Measurements from ENCODE around the gene SMARCC1. TPM values are rescaled to one million over a fixed set of nuclear protein-coding genes. Genes with fewer than 3 reads are reported as not detected.

The SMARCC1 gene
- total and polyA plus RNA-seq, 2 of the 4 experiments (the other 2 are of a cell fraction), result 18.6 to 39.6 TPM

DNA sequence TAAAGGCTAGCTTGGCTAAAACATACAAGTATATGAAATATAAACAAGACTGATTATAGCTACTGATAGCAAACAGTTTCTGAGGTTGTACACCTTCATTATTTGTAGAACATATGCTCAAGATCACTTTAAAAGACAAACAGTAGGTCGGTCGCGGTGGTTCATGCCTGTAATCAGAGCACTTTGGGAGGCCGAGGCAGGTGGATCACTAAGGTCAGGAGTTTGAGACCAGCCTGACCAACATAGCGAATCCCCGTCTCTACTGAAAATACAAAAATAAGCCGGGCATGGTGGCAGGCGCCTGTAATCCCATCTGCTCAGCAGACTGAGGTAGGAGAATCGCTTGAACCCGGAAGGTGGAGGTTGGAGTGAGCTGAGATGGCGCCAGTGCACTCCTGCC is 80.3 kb downstream of the SMARCC1 start:
- no peak overlapping the region for H3K23ac ChIP-seq (ENCODE audit: low read depth, low read length)
- H3K4me2 ChIP-seq (ENCODE audit: low read depth, low read length), result no peak overlapping the region
- H4K91ac ChIP-seq (ENCODE audit: insufficient read depth, low read depth, low read length), result no peak overlapping the region
- no peaks in the 10 kb centered on the region for H3K9me3 ChIP-seq (ENCODE audit: control insufficient read depth, insufficient read depth, low read length)
- 91% methylated on average over 5 of the region's 11 CpGs; no CpG with 5 or more reads in 1 of the 2 experiments for WGBS, 2 experiments (ENCODE audit: extremely low coverage in 2 of 2, insufficient read length in 1 of 2)
- no peak overlapping the region for H2BK15ac ChIP-seq (ENCODE audit: low read depth, low read length)
- no peak overlapping the region for H4K5ac ChIP-seq (ENCODE audit: low read depth, low read length)
- no peak overlapping the region for H3K4ac ChIP-seq (ENCODE audit: low read depth, low read length)
- ChIA-PET CTCF (no interaction called here), POLR2A (ENCODE audit: unreplicated experiment) (no interaction called here)
- peaks cover 4% of the 10 kb centered on the region for H3K9me1 ChIP-seq (ENCODE audit: insufficient read depth, low read length)
- ATAC-seq (ENCODE audit: low read depth), result no peak
- dilution Hi-C loops (cut with HindIII; ENCODE audit: low sequenced_read_pairs, unreplicated experiment) (no loop called here), in situ Hi-C loops (cut with MboI; ENCODE audit: low sequenced_read_pairs) (no loop called here), intact Hi-C loops (cut with micrococcal nuclease) (loop anchor here (10.0 kb wide), 1 partner anchor 67 kb away; no protein-coding TSS in a partner anchor)
- no peak overlapping the region for H2BK5ac ChIP-seq (ENCODE audit: low read depth, low read length, poor library complexity, severe bottlenecking)
- H3K18ac ChIP-seq (ENCODE audit: low read depth, low read length), result no peak overlapping the region
- peaks cover 6 to 25% of the 10 kb centered on the region in 2 experiments; a peak in 3 of 4 replicates for H3K79me1 ChIP-seq (ENCODE audit: low read depth in 1 of 2, low read length in 2 of 2)
- DNase-seq, result no peak
- no peak overlapping the region for H2AK5ac ChIP-seq (ENCODE audit: low read depth, low read length)
- no peak overlapping the region for H3K27ac ChIP-seq (ENCODE audit: insufficient read depth, low read length)
- no peak overlapping the region for H2BK120ac ChIP-seq (ENCODE audit: low read depth, low read length)
- H3K4me3 ChIP-seq (ENCODE audit: insufficient read depth, low read depth, low read length), result no peak overlapping the region
- H2AFZ ChIP-seq (replicated peaks; ENCODE audit: low read length, poor library complexity), result no peak overlapping the region
- no peaks in the 10 kb centered on the region for H3K4me1 ChIP-seq (ENCODE audit: control insufficient read depth, insufficient read depth, low read length)
- TF ChIP-seq RCOR1 (IDR thresholded peaks at IDR 0.05; ENCODE audit: insufficient replicate concordance, low read length) (no peak), NFE2L2 (IDR thresholded peaks at IDR 0.05; ENCODE audit: low read depth, low read length) (no peak), RAD21 (IDR thresholded peaks at IDR 0.05; ENCODE audit: low read length) (no peak), CEBPB (IDR thresholded peaks at IDR 0.05; ENCODE audit: low read depth, low read length) (no peak), RFX5 (IDR thresholded peaks at IDR 0.05; ENCODE audit: low read depth, low read length) (no peak), FOS (IDR thresholded peaks at IDR 0.05; ENCODE audit: low read depth, low read length) (no peak), CHD1 (IDR thresholded peaks at IDR 0.05; ENCODE audit: low read depth, low read length) (no peak), SMC3 (IDR thresholded peaks at IDR 0.05; ENCODE audit: low read depth, low read length) (no peak), MAZ (IDR thresholded peaks at IDR 0.05; ENCODE audit: borderline replicate concordance, low read depth, low read length) (no peak), POLR2A (IDR thresholded peaks at IDR 0.05; ENCODE audit: low read depth, low read length) (no peak), BHLHE40 (IDR thresholded peaks at IDR 0.05; ENCODE audit: low read depth, low read length) (no peak), MAFK (IDR thresholded peaks at IDR 0.05; ENCODE audit: low read depth, low read length) (no peak)
- TF ChIP-seq, protein P1, sequence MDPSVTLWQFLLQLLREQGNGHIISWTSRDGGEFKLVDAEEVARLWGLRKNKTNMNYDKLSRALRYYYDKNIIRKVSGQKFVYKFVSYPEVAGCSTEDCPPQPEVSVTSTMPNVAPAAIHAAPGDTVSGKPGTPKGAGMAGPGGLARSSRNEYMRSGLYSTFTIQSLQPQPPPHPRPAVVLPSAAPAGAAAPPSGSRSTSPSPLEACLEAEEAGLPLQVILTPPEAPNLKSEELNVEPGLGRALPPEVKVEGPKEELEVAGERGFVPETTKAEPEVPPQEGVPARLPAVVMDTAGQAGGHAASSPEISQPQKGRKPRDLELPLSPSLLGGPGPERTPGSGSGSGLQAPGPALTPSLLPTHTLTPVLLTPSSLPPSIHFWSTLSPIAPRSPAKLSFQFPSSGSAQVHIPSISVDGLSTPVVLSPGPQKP (IDR thresholded peaks at IDR 0.05; ENCODE audit: borderline replicate concordance, low read depth, low read length), result no peak
- TF ChIP-seq, protein P2, sequence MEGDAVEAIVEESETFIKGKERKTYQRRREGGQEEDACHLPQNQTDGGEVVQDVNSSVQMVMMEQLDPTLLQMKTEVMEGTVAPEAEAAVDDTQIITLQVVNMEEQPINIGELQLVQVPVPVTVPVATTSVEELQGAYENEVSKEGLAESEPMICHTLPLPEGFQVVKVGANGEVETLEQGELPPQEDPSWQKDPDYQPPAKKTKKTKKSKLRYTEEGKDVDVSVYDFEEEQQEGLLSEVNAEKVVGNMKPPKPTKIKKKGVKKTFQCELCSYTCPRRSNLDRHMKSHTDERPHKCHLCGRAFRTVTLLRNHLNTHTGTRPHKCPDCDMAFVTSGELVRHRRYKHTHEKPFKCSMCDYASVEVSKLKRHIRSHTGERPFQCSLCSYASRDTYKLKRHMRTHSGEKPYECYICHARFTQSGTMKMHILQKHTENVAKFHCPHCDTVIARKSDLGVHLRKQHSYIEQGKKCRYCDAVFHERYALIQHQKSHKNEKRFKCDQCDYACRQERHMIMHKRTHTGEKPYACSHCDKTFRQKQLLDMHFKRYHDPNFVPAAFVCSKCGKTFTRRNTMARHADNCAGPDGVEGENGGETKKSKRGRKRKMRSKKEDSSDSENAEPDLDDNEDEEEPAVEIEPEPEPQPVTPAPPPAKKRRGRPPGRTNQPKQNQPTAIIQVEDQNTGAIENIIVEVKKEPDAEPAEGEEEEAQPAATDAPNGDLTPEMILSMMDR (conservative IDR thresholded peaks at IDR 0.05; ENCODE audit: low read depth, low read length), result no peak
- TF ChIP-seq, protein P3, sequence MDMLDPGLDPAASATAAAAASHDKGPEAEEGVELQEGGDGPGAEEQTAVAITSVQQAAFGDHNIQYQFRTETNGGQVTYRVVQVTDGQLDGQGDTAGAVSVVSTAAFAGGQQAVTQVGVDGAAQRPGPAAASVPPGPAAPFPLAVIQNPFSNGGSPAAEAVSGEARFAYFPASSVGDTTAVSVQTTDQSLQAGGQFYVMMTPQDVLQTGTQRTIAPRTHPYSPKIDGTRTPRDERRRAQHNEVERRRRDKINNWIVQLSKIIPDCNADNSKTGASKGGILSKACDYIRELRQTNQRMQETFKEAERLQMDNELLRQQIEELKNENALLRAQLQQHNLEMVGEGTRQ (IDR thresholded peaks at IDR 0.05; ENCODE audit: low read depth, low read length), result no peak
- H4K8ac ChIP-seq (ENCODE audit: low read depth in 2 of 2, low read length in 2 of 2), result no peak overlapping the region
- H3K56ac ChIP-seq (ENCODE audit: extremely low read depth, insufficient read depth, low read length), result no peak overlapping the region
- H2BK20ac ChIP-seq (ENCODE audit: low read depth, low read length), result no peak overlapping the region
- H3K9ac ChIP-seq (ENCODE audit: low read depth, low read length), result no peak overlapping the region
- no peaks in the 10 kb centered on the region for H4K20me1 ChIP-seq (ENCODE audit: insufficient read depth, low read length)
- H3K27me3 ChIP-seq (ENCODE audit: control insufficient read depth, insufficient read depth, low read length), result no peaks in the 10 kb centered on the region
- H2AK9ac ChIP-seq (replicated peaks; ENCODE audit: low read depth, low read length, poor library complexity), result no peak overlapping the region
- peaks cover 36% of the 10 kb centered on the region for H3K36me3 ChIP-seq (ENCODE audit: control insufficient read depth, insufficient read depth, low read length)
- BruUV-seq (replicated peaks), result no TSS peak
- H3K14ac ChIP-seq (replicated peaks; ENCODE audit: low read depth, low read length), result no peak overlapping the region
